ENCODE results near the gene RTEL1. TPM values are rescaled to one million over a fixed set of nuclear protein-coding genes. Genes with fewer than 3 reads are reported as not detected.
"Not testable (repeated sequence)": the region's sequence is repeated elsewhere in the genome, so short reads cannot be mapped to it uniquely, and the experiment has no call there.

RTEL1 gene
- total RNA-seq, 1 experiment from 2014 or later, result 58.0 TPM

GRCh38 chr20:63648895-63649589 is 9.1 kb upstream of the RTEL1 start:
- no peak overlapping the region for H2AFZ ChIP-seq (ENCODE audit: low read depth, low read length, poor library complexity, severe bottlenecking)
- DNase-seq (ENCODE audit: low read depth, low spot score), result no peak
- H3K79me2 ChIP-seq (ENCODE audit: insufficient read depth, low read length), result peaks cover 44% of the 10 kb centered on the region
- H3K27ac ChIP-seq (ENCODE audit: low read depth, low read length), result no peak overlapping the region
- ChIA-PET RAD21 (ENCODE audit: low non-redundant PET in 1 of 2, low total read pairs in 2 of 2, uncharacterized antibody in 2 of 2, unreplicated experiment in 2 of 2) (no interaction called here), POLR2A (interaction anchor here (0.7 to 1.3 kb wide), 2 partner anchors 9 to 33 kb away, joined by 3 read pairs; partner anchors contain the start of gene RTEL1), CTCF (no interaction called here)
- H3K36me3 ChIP-seq (ENCODE audit: control insufficient read depth in 1 of 2, insufficient read depth in 2 of 2, low read length in 2 of 2), result 0 out of 4 replicates have a peak, but pooled peaks cover 0 to 3% of the 10 kb centered on the region in 2 experiments
- no peak for ATAC-seq
- H3K4me1 ChIP-seq (ENCODE audit: control insufficient read depth in 1 of 2, insufficient read depth in 2 of 2, low read length in 2 of 2), result peaks cover 10 to 23% of the 10 kb centered on the region in 2 experiments
- TF ChIP-seq ELF1 (IDR thresholded peaks at IDR 0.05; ENCODE audit: borderline replicate concordance, low read depth), result no peak
- no peak for TF ChIP-seq FOSL1 (IDR thresholded peaks at IDR 0.05; ENCODE audit: low read depth)
- no peak for TF ChIP-seq ZFX (IDR thresholded peaks at IDR 0.05)
- TF ChIP-seq, protein P1, sequence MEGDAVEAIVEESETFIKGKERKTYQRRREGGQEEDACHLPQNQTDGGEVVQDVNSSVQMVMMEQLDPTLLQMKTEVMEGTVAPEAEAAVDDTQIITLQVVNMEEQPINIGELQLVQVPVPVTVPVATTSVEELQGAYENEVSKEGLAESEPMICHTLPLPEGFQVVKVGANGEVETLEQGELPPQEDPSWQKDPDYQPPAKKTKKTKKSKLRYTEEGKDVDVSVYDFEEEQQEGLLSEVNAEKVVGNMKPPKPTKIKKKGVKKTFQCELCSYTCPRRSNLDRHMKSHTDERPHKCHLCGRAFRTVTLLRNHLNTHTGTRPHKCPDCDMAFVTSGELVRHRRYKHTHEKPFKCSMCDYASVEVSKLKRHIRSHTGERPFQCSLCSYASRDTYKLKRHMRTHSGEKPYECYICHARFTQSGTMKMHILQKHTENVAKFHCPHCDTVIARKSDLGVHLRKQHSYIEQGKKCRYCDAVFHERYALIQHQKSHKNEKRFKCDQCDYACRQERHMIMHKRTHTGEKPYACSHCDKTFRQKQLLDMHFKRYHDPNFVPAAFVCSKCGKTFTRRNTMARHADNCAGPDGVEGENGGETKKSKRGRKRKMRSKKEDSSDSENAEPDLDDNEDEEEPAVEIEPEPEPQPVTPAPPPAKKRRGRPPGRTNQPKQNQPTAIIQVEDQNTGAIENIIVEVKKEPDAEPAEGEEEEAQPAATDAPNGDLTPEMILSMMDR (IDR thresholded peaks at IDR 0.05 in 2 of 3, conservative IDR thresholded peaks at IDR 0.05 in 1 of 3; ENCODE audit: borderline replicate concordance in 1 of 3, insufficient read depth in 1 of 3, low read depth in 2 of 3, low read length in 2 of 3), result no peak
- no peak for TF ChIP-seq SP1 (IDR thresholded peaks at IDR 0.05; ENCODE audit: low read depth)
- TF ChIP-seq, protein P2, sequence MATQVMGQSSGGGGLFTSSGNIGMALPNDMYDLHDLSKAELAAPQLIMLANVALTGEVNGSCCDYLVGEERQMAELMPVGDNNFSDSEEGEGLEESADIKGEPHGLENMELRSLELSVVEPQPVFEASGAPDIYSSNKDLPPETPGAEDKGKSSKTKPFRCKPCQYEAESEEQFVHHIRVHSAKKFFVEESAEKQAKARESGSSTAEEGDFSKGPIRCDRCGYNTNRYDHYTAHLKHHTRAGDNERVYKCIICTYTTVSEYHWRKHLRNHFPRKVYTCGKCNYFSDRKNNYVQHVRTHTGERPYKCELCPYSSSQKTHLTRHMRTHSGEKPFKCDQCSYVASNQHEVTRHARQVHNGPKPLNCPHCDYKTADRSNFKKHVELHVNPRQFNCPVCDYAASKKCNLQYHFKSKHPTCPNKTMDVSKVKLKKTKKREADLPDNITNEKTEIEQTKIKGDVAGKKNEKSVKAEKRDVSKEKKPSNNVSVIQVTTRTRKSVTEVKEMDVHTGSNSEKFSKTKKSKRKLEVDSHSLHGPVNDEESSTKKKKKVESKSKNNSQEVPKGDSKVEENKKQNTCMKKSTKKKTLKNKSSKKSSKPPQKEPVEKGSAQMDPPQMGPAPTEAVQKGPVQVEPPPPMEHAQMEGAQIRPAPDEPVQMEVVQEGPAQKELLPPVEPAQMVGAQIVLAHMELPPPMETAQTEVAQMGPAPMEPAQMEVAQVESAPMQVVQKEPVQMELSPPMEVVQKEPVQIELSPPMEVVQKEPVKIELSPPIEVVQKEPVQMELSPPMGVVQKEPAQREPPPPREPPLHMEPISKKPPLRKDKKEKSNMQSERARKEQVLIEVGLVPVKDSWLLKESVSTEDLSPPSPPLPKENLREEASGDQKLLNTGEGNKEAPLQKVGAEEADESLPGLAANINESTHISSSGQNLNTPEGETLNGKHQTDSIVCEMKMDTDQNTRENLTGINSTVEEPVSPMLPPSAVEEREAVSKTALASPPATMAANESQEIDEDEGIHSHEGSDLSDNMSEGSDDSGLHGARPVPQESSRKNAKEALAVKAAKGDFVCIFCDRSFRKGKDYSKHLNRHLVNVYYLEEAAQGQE (IDR thresholded peaks at IDR 0.05; ENCODE audit: low read depth), result no peak
- TF ChIP-seq JUND (IDR thresholded peaks at IDR 0.05), result no peak
- no peak for TF ChIP-seq CEBPB (IDR thresholded peaks at IDR 0.05; ENCODE audit: low read depth)
- no peak for TF ChIP-seq POLR2A (IDR thresholded peaks at IDR 0.05; ENCODE audit: borderline replicate concordance, extremely low read depth, insufficient read depth, insufficient read length)
- intact Hi-C loops (cut with micrococcal nuclease), result no loop called here
- H3K9me2 ChIP-seq (ENCODE audit: insufficient read depth), result no peaks in the 10 kb centered on the region
- no TSS peak for BruUV-seq (replicated peaks)
- H3K4me3 ChIP-seq (replicated peaks in 1 of 2; ENCODE audit: low read depth in 1 of 2, low read length in 2 of 2), result no peak overlapping the region
- H4K20me1 ChIP-seq (ENCODE audit: insufficient read depth), result no peaks in the 10 kb centered on the region
- H3K27me3 ChIP-seq (ENCODE audit: insufficient read depth, low read length), result no peaks in the 10 kb centered on the region
- no peak overlapping the region for H3K4me2 ChIP-seq (ENCODE audit: low read length)
- H3K9ac ChIP-seq (ENCODE audit: low read length), result no peak overlapping the region
- H3K9me3 ChIP-seq (ENCODE audit: control insufficient read depth in 1 of 2, insufficient read depth in 1 of 2, low read depth in 1 of 2, low read length in 2 of 2), result no peaks in the 10 kb centered on the region

DNA sequence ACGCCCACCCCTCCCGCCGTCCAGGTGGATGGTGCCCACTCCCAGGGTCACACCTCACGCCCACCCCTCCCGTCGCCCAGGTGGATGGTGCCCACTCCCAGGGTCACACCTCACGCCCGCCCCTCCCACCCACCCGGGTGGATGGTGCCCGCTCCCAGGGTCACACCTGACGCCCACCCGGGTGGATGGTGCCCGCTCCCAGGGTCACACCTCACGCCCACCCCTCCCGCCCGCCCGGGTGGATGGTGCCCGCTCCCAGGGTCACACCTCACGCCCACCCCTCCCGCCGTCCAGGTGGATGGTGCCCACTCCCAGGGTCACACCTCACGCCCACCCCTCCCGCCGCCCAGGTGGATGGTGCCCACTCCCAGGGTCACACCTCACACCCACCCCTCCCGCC is 7.6 kb upstream of the RTEL1 start:
- POLR2A ChIA-PET; H3K9me2 ChIP-seq (ENCODE audit: insufficient read depth); CTCF ChIA-PET; H3K9me3 ChIP-seq (ENCODE audit: control insufficient read depth in 1 of 2, insufficient read depth in 1 of 2, low read depth in 1 of 2, low read length in 2 of 2); H3K27ac ChIP-seq (ENCODE audit: low read depth, low read length); BruUV-seq (replicated peaks); intact Hi-C loops (cut with micrococcal nuclease); H4K20me1 ChIP-seq (ENCODE audit: insufficient read depth); H2AFZ ChIP-seq (ENCODE audit: low read depth, low read length, poor library complexity, severe bottlenecking); H3K9ac ChIP-seq (ENCODE audit: low read length); DNase-seq (ENCODE audit: low read depth, low spot score); H3K36me3 ChIP-seq (ENCODE audit: control insufficient read depth in 1 of 2, insufficient read depth in 2 of 2, low read length in 2 of 2); H3K27me3 ChIP-seq (ENCODE audit: insufficient read depth, low read length); RAD21 ChIA-PET (ENCODE audit: low non-redundant PET in 1 of 2, low total read pairs in 2 of 2, uncharacterized antibody in 2 of 2, unreplicated experiment in 2 of 2); H3K4me3 ChIP-seq (replicated peaks in 1 of 2; ENCODE audit: low read depth in 1 of 2, low read length in 2 of 2); ATAC-seq; H3K4me2 ChIP-seq (ENCODE audit: low read length): not testable (repeated sequence)
- Histone ChIP-seq H3K79me2 (ENCODE audit: insufficient read depth, low read length) (peaks cover 44% of the 10 kb centered on the region), H3K4me1 (ENCODE audit: control insufficient read depth in 1 of 2, insufficient read depth in 2 of 2, low read length in 2 of 2) (peaks cover 15 to 28% of the 10 kb centered on the region in 2 experiments)

Data from HCT116 (cell line).